ENCODE data around the gene ULK4.

GRCh38 chr3:41575724-41576123 lies 386.2 kb downstream of the ULK4 start:
- TF ChIP-seq CTCF (IDR thresholded peaks at IDR 0.05; ENCODE audit: low read depth, low read length, poor library complexity, severe bottlenecking) (no peak), EZH2phosphoT487 (IDR thresholded peaks at IDR 0.05; ENCODE audit: borderline replicate concordance, low read length) (no peak)

All from DOHH2 (cell line).